C4-2B (cell line): Measurements from ENCODE around the gene ZSWIM1.

Experiments used
- ZFX ChIP-seq: fragments of 450-650 bp; IDR thresholded peaks from 2 replicates; pipeline ENCODE4 v1.6.1; 2017
- TF ChIP-seq, protein P1 (sequence below): fragments of 450-650 bp; conservative IDR thresholded peaks from 2 replicates; pipeline ENCODE4 v1.5.1; 2017; ENCODE audit warnings: mild to moderate bottlenecking

- TF ChIP-seq, protein P1, sequence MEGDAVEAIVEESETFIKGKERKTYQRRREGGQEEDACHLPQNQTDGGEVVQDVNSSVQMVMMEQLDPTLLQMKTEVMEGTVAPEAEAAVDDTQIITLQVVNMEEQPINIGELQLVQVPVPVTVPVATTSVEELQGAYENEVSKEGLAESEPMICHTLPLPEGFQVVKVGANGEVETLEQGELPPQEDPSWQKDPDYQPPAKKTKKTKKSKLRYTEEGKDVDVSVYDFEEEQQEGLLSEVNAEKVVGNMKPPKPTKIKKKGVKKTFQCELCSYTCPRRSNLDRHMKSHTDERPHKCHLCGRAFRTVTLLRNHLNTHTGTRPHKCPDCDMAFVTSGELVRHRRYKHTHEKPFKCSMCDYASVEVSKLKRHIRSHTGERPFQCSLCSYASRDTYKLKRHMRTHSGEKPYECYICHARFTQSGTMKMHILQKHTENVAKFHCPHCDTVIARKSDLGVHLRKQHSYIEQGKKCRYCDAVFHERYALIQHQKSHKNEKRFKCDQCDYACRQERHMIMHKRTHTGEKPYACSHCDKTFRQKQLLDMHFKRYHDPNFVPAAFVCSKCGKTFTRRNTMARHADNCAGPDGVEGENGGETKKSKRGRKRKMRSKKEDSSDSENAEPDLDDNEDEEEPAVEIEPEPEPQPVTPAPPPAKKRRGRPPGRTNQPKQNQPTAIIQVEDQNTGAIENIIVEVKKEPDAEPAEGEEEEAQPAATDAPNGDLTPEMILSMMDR = no peak
- no peak for TF ChIP-seq ZFX
Observed at GRCh38 chr20:45902199-45902701, 21.2 kb downstream of the ZSWIM1 start.
